H1 (cell line): Measurements from ENCODE around the gene GNG4. TPM values are rescaled to one million over a fixed set of nuclear protein-coding genes. Genes with fewer than 3 reads are reported as not detected.

ENCODE experiments used
- CTCF ChIA-PET: fragments of 300-600 bp; sonication (Branson Sonifier 250); formaldehyde crosslinking; loops from one replicate; lab custom pipeline; 2021; ENCODE audit not compliant: partially characterized antibody; lab: Charles Lee
- POLR2A ChIA-PET: fragments of 300-600 bp; sonication (Branson Sonifier 250); formaldehyde crosslinking; loops from one replicate; lab custom pipeline; 2021; ENCODE audit warnings: inconsistent platforms; ENCODE audit not compliant: partially characterized antibody; lab: Charles Lee
- DNase-seq, 2 experiments: peaks; one replicate each; pipeline versions ENCODE4 v3.0.0 to v3.0.0-alpha.2; 2010 to 2022; ENCODE audit warnings: low spot score in 2 of 2, low read depth in 1 of 2, mixed read lengths in 1 of 2
- FAIRE-seq: peaks from 2 replicates; lab custom pipeline; 2011; peaks lifted over from hg19 to GRCh38; lab: Jason Lieb, UNC
- H2AFZ ChIP-seq: 2 replicates; pipeline ENCODE4 v1.8.1; 2012; ENCODE audit warnings: low read length, inconsistent platforms
- H2AK5ac ChIP-seq: 2 replicates; pipeline ENCODE4 v1.6.1; 2013; ENCODE audit warnings: low read depth, low read length
- H2BK120ac ChIP-seq: replicated peaks from 2 replicates; pipeline ENCODE3; 2013; ENCODE audit warnings: low read depth, low read length, inconsistent platforms
- H2BK12ac ChIP-seq: 2 replicates; pipeline ENCODE4 v1.6.1; 2013; ENCODE audit warnings: low read depth, low read length
- H2BK15ac ChIP-seq: 2 replicates; pipeline ENCODE4 v1.6.1; 2013; ENCODE audit warnings: low read length
- H2BK20ac ChIP-seq: 2 replicates; pipeline ENCODE4 v1.6.1; 2013; ENCODE audit warnings: low read length
- H2BK5ac ChIP-seq: 2 replicates; pipeline ENCODE4 v1.6.1; 2013; ENCODE audit warnings: low read depth, low read length
- H3K14ac ChIP-seq: 2 replicates; pipeline ENCODE4 v1.6.1; 2013; ENCODE audit warnings: inconsistent platforms; ENCODE audit not compliant: insufficient read length
- H3K18ac ChIP-seq: 2 replicates; pipeline ENCODE4 v1.6.1; 2013; ENCODE audit warnings: low read length; ENCODE audit errors: extremely low read depth
- H3K23ac ChIP-seq: 2 replicates; pipeline ENCODE4 v1.6.1; 2013; ENCODE audit warnings: inconsistent platforms; ENCODE audit not compliant: insufficient read length
- H3K23me2 ChIP-seq: 2 replicates; pipeline ENCODE4 v1.6.1; 2013; ENCODE audit warnings: low read depth, low read length
- H3K27ac ChIP-seq: 2 replicates; pipeline ENCODE4 v1.6.1; 2011; ENCODE audit warnings: low read depth, low read length, inconsistent platforms
- H3K27me3 ChIP-seq, 4 experiments: replicated peaks in 1 of 4; 1 replicate in 1 of 4; 2 replicates in 3 of 4; pipeline versions ENCODE4 v1.6.1 to v1.8.1; 2011 to 2013; ENCODE audit warnings: low read length in 3 of 4, mild to moderate bottlenecking in 3 of 4, inconsistent platforms in 2 of 4, mixed read lengths in 2 of 4, moderate library complexity in 1 of 4; ENCODE audit not compliant: control insufficient read depth in 3 of 4, insufficient read depth in 3 of 4; ENCODE audit errors: extremely low read depth in 1 of 4
- H3K36me3 ChIP-seq, 4 experiments: 2 replicates each; pipeline versions ENCODE4 v1.6.1 to v1.8.1; 2011 to 2013; ENCODE audit warnings: mild to moderate bottlenecking in 4 of 4, low read length in 3 of 4, moderate library complexity in 2 of 4, control low read depth in 1 of 4, inconsistent platforms in 1 of 4; ENCODE audit not compliant: insufficient read depth in 4 of 4, control insufficient read depth in 2 of 4
- H3K4ac ChIP-seq: replicated peaks from 2 replicates; pipeline ENCODE3; 2013; ENCODE audit warnings: low read length, low read depth, mixed read lengths, inconsistent platforms; ENCODE audit not compliant: insufficient read length
- H3K4me1 ChIP-seq, 4 experiments: replicated peaks in 1 of 4; 1 replicate in 1 of 4; 2 replicates in 3 of 4; pipeline versions ENCODE4 v1.6.1 to v1.8.1; 2011 to 2013; ENCODE audit warnings: low read length in 3 of 4, inconsistent platforms in 2 of 4, mixed read lengths in 1 of 4; ENCODE audit not compliant: insufficient read depth in 4 of 4, control insufficient read depth in 3 of 4
- H3K4me2 ChIP-seq, 2 experiments: 2 replicates each; pipeline versions ENCODE4 v1.6.1 to v1.8.1; 2011 to 2013; ENCODE audit warnings: low read depth in 2 of 2, low read length in 2 of 2, control low read depth in 1 of 2, inconsistent platforms in 1 of 2, mild to moderate bottlenecking in 1 of 2; ENCODE audit not compliant: insufficient read depth in 1 of 2
- H3K4me3 ChIP-seq, 4 experiments: fragments of 200-600, 300-600 bp in 1 of 4; sonication (generic), shearing (Covaris generic), sonication (Bioruptor Twin) in 1 of 4; 2 replicates each; pipeline versions ENCODE4 v1.5.1 to v1.8.1; 2011 to 2016; ENCODE audit warnings: low read length in 4 of 4, low read depth in 3 of 4, control low read depth in 2 of 4, inconsistent platforms in 2 of 4, mild to moderate bottlenecking in 2 of 4, mixed read lengths in 1 of 4, moderate library complexity in 1 of 4; ENCODE audit not compliant: insufficient read depth in 2 of 4; ENCODE audit errors: extremely low read depth in 1 of 4
- H3K56ac ChIP-seq: replicated peaks from 2 replicates; pipeline ENCODE3; 2013; ENCODE audit warnings: low read depth, mild to moderate bottlenecking, mixed read lengths, low read length, inconsistent platforms; ENCODE audit not compliant: insufficient read length
- H3K79me1 ChIP-seq: 2 replicates; pipeline ENCODE4 v1.6.1; 2013; ENCODE audit warnings: low read depth, low read length, control low read depth
- H3K79me2 ChIP-seq, 2 experiments: 2 replicates each; pipeline versions ENCODE4 v1.6.1 to v1.8.1; 2012 to 2013; ENCODE audit warnings: low read length in 2 of 2, mild to moderate bottlenecking in 2 of 2, inconsistent platforms in 1 of 2; ENCODE audit not compliant: insufficient read depth in 2 of 2, control insufficient read depth in 1 of 2
- H3K9ac ChIP-seq, 4 experiments: replicated peaks in 1 of 4; 1 replicate in 1 of 4; 2 replicates in 3 of 4; pipeline versions ENCODE4 v1.6.1 to v1.8.1; 2011 to 2013; ENCODE audit warnings: low read depth in 3 of 4, low read length in 3 of 4, control low read depth in 2 of 4, mild to moderate bottlenecking in 2 of 4, moderate library complexity in 2 of 4, inconsistent platforms in 1 of 4; ENCODE audit errors: extremely low read depth in 1 of 4
- H3K9me3 ChIP-seq, 2 experiments: 2 replicates each; pipeline versions ENCODE4 v1.6.1 to v1.8.1; 2012 to 2013; ENCODE audit warnings: mild to moderate bottlenecking in 2 of 2, moderate library complexity in 2 of 2, control low read depth in 1 of 2, inconsistent platforms in 1 of 2, low read depth in 1 of 2, low read length in 1 of 2, mixed read lengths in 1 of 2; ENCODE audit not compliant: insufficient read depth in 2 of 2
- H4K20me1 ChIP-seq, 2 experiments: replicated peaks in 1 of 2; 2 replicates each; pipeline versions ENCODE3 to v1.8.1; 2011 to 2013; ENCODE audit warnings: inconsistent platforms in 2 of 2, low read length in 2 of 2, mild to moderate bottlenecking in 1 of 2; ENCODE audit not compliant: insufficient read depth in 2 of 2, control insufficient read depth in 1 of 2
- H4K5ac ChIP-seq: 2 replicates; pipeline ENCODE4 v1.6.1; 2013; ENCODE audit warnings: low read length, low read depth, mixed read lengths, inconsistent platforms; ENCODE audit not compliant: insufficient read length
- H4K8ac ChIP-seq: 2 replicates; pipeline ENCODE4 v1.8.0; 2013; ENCODE audit warnings: mild to moderate bottlenecking, moderate library complexity, low read length, inconsistent platforms; ENCODE audit not compliant: insufficient read depth; ENCODE audit errors: extremely low read depth
- H4K91ac ChIP-seq: replicated peaks from 2 replicates; pipeline ENCODE3; 2013; ENCODE audit warnings: low read length, mixed read lengths, inconsistent platforms; ENCODE audit not compliant: insufficient read length
- POLR2AphosphoS5 ChIP-seq: IDR thresholded peaks from 2 replicates; pipeline ENCODE4 v1.6.1; 2011; ENCODE audit warnings: low read depth, low read length
- SAP30 ChIP-seq: fragments of 300-600 bp; sonication (generic); IDR thresholded peaks from 2 replicates; pipeline ENCODE4 v1.7.1; 2012; ENCODE audit warnings: low read length, moderate library complexity, mild to moderate bottlenecking, inconsistent platforms; ENCODE audit not compliant: insufficient read depth, insufficient replicate concordance
- WGBS, 2 experiments: shearing (Covaris generic) in 1 of 2; methylation state at CpG; one replicate each; pipeline versions ENCODE4 v1.1.6 to v1.1.7; 2013 to 2015; ENCODE audit warnings: low lambda C conversion rate in 2 of 2, mixed read lengths in 2 of 2, inconsistent platforms in 1 of 2, low coverage in 1 of 2, missing lambda C conversion rate in 1 of 2; ENCODE audit not compliant: insufficient replicate concordance in 2 of 2, insufficient coverage in 1 of 2, insufficient read length in 1 of 2; ENCODE audit errors: extremely low coverage in 1 of 2, missing lambda C conversion rate in 1 of 2; 5-methylcytosine and 5-hydroxymethylcytosine counted together
- polyA plus RNA-seq, 7 experiments: library from polyadenylated mRNA; depleted of rRNA in 3 of 7; stranded (reverse) in 5 of 7; unstranded in 2 of 7; fragments of >200 nt in 5 of 7; fragments of 200-250 nt in 2 of 7; gene quantifications; 1 replicate in 5 of 7; 2 replicates in 1 of 7; 4 replicates in 1 of 7; pipeline versions ENCODE4 v1.2.1 to v1.2.3, GENCODE V29; 2011 to 2013; ENCODE audit warnings: missing spikeins in 2 of 7, mixed read lengths in 2 of 7
- total RNA-seq: library from RNA; stranded (reverse); fragmentation: NEBNext Ultra II Directional; extraction: Animal tissue kit (Norgen Biotek cat#: 25700); gene quantifications from 2 replicates; pipeline ENCODE4 v1.2.1, GENCODE V29; 2021

The GNG4 gene
- total and polyA plus RNA-seq, 2 of the 8 experiments (the other 6 are each of a cell fraction or from before 2014, with no cell fraction given) = 95.5 to 96.8 TPM

DNA sequence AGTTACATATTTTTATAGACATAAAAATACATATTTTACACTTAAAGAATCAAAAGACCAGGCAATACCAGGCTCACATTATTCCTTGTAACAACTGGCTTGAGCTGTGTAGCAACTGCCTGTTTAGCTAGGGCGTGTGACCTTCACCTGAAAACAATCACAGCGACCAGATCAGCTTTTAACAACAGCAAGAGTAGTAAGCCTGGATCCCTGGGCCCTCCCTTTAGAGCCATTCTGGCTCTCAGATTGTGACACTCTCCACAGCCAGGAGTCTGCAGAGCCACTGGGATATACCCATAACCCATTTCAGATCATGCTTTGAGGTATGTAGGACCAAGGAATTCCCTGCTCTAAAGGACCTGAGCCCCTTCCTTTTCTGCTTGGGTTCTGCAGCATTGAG is 29.4 kb upstream of the GNG4 start:
- no peak overlapping the region for H4K5ac ChIP-seq
- CTCF ChIA-PET = interaction anchor here (1.0 to 1.3 kb wide), 3 partner anchors 9 to 78 kb away, joined by 3 read pairs; no protein-coding TSS in a partner anchor
- H2BK15ac ChIP-seq = no peak overlapping the region
- H3K27ac ChIP-seq = no peak overlapping the region
- no peak overlapping the region for H2BK120ac ChIP-seq
- H3K4me3 ChIP-seq = no peak overlapping the region
- WGBS, 2 experiments = 72% methylated on average over 2 of the region's 2 CpGs; no CpG with 5 or more reads in 1 of the 2 experiments
- H3K23ac ChIP-seq = no peak overlapping the region
- no peaks in the 10 kb centered on the region for H4K20me1 ChIP-seq
- no peak overlapping the region for H2AK5ac ChIP-seq
- POLR2A ChIA-PET = interaction anchor here (1.0 to 1.1 kb wide), 2 partner anchors 10 to 11 kb away, joined by 3 read pairs; no protein-coding TSS in a partner anchor
- no peak overlapping the region for H3K14ac ChIP-seq
- H3K27me3 ChIP-seq = no peaks in the 10 kb centered on the region
- H2BK12ac ChIP-seq = no peak overlapping the region
- no peaks in the 10 kb centered on the region for H3K23me2 ChIP-seq
- no peak overlapping the region for H3K4ac ChIP-seq
- H3K4me1 ChIP-seq = peaks cover 0 to 19% (median 11%) of the 10 kb centered on the region in 4 experiments; a peak in 5 of 7 replicates
- no peak for DNase-seq
- TF ChIP-seq POLR2AphosphoS5 (0 out of 2 replicates have a peak, but pooled peaks have one; percentile 23), SAP30 (no peak)
- TF ChIP-seq, all 59 proteins: peak for 1
- no peak overlapping the region for H2BK5ac ChIP-seq
- FAIRE-seq = peak; percentile 48
- no peak overlapping the region for H4K8ac ChIP-seq
- H2BK20ac ChIP-seq = no peak overlapping the region
- H3K56ac ChIP-seq = no peak overlapping the region
- no peak overlapping the region for H4K91ac ChIP-seq
- H3K18ac ChIP-seq = no peak overlapping the region
- peaks cover 0 to 42% of the 10 kb centered on the region in 2 experiments; a peak in 2 of 4 replicates for H3K79me2 ChIP-seq
- H3K36me3 ChIP-seq = no peaks in the 10 kb centered on the region; a peak in 1 of 8 replicates
- no peak overlapping the region; a peak in 1 of 7 replicates for H3K9ac ChIP-seq
- H3K9me3 ChIP-seq = no peaks in the 10 kb centered on the region
- H3K4me2 ChIP-seq = no peak overlapping the region
- no peak overlapping the region for H2AFZ ChIP-seq
- no peaks in the 10 kb centered on the region for H3K79me1 ChIP-seq
